ENCODE results near the gene MLXIP. TPM values are rescaled to one million over a fixed set of nuclear protein-coding genes. Genes with fewer than 3 reads are reported as not detected.

The MLXIP gene
- total RNA-seq, 1 donor from 2014 or later = 33.7 TPM

DNA sequence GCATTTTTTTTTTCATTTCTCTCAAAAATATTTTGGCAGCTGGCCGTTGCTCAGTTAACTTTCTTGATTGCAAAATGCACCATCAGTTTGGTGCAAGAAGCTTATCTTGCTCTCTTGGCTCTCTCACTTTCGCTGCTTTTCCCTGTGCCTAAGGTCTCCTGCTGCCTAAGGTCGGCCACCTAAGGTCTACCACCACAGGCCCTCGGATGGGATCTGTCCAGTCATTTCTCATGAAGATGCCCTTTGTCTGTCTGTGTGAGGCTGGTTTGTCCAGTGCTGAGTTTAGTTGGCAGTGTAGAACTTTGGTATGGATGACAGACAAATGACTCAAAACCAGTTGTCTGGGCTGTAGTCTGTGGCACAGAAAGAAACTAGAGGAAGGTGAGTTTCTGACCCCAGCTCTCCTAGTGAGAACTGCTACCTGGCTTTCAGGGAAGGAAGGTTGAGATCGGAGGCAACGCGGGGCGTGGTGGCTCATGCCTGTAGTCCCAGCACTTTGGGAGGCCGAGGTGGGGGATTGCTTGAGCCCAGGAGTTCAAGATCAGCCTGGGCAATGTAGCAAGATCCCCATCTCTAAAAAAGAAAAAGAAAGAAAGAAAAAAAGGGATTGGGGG, 2.6 kb downstream of the MLXIP start:
- ChIA-PET POLR2A (interaction anchor here (0.5 to 2.7 kb wide), 13 partner anchors 10 to 694 kb away, joined by 3 to 12 read pairs (median 6); partner anchors contain the start of genes BCL7A and PSMD9), CTCF (interaction anchor here (0.9 to 3.0 kb wide), 5 partner anchors 26 to 163 kb away, joined by 4 to 13 read pairs (median 5); partner anchors contain the start of gene CFAP251)
- Mint-ChIP-seq H3K4me3 (peak overlapping the region; percentile 59), H3K4me1 (peaks cover 76% of the 10 kb centered on the region), H3K27me3 (no peaks in the 10 kb centered on the region), H3K9me3 (no peaks in the 10 kb centered on the region), H3K27ac (peak overlapping the region; percentile 74), H3K36me3 (ENCODE audit: low read depth) (peaks cover 22% of the 10 kb centered on the region)
- TF ChIP-seq, protein P1, sequence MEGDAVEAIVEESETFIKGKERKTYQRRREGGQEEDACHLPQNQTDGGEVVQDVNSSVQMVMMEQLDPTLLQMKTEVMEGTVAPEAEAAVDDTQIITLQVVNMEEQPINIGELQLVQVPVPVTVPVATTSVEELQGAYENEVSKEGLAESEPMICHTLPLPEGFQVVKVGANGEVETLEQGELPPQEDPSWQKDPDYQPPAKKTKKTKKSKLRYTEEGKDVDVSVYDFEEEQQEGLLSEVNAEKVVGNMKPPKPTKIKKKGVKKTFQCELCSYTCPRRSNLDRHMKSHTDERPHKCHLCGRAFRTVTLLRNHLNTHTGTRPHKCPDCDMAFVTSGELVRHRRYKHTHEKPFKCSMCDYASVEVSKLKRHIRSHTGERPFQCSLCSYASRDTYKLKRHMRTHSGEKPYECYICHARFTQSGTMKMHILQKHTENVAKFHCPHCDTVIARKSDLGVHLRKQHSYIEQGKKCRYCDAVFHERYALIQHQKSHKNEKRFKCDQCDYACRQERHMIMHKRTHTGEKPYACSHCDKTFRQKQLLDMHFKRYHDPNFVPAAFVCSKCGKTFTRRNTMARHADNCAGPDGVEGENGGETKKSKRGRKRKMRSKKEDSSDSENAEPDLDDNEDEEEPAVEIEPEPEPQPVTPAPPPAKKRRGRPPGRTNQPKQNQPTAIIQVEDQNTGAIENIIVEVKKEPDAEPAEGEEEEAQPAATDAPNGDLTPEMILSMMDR (IDR thresholded peaks at IDR 0.05) = no peak
- DNase-seq = no peak
- no peak for ATAC-seq (ENCODE audit: low read depth)
- intact Hi-C loops (cut with micrococcal nuclease) = loop anchor here (2.0 to 5.0 kb wide), 2 partner anchors 20 to 1151 kb away; partner anchors contain the start of genes MPHOSPH9 and MTRFR

DNA sequence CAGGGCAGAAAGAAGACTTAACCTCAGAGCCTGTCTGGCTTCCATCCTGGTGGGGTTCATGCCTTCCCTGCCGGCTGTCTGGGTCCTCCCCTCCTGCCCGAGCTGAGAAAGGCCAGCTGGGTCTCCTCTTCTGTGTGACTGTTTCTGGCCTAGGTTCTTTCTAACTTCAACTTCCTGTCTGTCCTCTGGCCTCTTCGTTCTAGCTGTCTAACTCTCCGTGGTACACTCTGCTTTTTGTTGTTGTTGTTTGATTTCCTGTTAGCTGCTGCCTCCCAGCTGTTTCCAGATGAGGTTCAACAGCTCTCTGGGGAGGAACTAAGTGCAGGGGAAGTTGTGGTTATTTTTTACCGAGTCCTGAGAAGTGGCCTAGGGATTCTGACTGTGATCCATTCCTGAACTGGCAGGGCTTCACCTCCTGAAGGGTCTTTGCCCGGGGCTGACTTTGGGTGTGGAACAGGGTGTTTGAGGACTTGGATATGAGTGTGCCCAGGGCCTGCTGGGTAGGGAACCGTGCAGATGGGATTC, 3.2 kb downstream of the MLXIP start:
- peak; percentile 14 for ATAC-seq (ENCODE audit: low read depth)
- CTCF ChIA-PET = interaction anchor here (0.9 to 3.0 kb wide), 4 partner anchors 26 to 163 kb away, joined by 3 to 13 read pairs (median 8); partner anchors contain the start of gene CFAP251
- H3K27ac Mint-ChIP-seq = peak overlapping the region; percentile 74

DNA sequence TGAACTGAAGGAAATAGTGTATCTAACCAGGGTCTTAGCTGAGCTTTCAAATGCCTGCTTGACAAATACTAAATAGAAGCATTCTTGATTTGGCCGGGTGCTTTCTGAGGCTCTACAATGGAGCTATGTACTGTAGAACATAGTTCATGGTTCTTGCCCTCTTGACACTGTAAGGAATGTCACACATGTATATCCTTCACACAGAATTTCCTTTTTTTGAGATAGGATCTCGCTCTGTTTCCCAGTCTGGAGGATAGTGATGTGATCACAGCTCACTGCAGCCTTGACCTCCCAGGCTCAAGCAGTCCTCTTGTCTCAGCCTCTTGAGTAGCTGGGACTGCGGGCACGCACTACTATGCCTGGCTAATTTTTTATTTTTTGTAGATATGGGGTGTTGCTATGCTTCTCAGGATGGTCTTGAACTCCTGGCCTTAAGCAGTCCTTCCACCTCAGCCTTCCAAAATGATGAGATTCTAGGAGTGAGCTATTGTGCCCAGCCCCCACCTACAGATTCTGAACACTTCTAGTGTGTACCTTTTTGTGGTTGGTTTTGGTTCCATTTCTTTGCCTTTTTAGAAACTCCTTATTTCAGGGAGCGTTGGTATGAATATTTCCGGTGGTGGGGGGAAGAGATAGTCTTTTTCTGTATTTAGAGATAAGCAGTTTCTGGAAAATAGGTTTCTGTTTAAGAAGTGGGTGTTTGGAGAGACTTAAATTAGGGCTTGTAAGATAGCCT, 4.2 kb downstream of the MLXIP start:
- no peak for DNase-seq
- ATAC-seq (ENCODE audit: low read depth) = no peak
- TF ChIP-seq, protein P1 (IDR thresholded peaks at IDR 0.05) = no peak
- Mint-ChIP-seq H3K4me1 (peaks cover 77% of the 10 kb centered on the region), H3K27ac (peak overlapping the region; percentile 74), H3K27me3 (no peaks in the 10 kb centered on the region), H3K9me3 (no peaks in the 10 kb centered on the region), H3K4me3 (peak overlapping the region; percentile 33), H3K36me3 (ENCODE audit: low read depth) (peaks cover 36% of the 10 kb centered on the region)
- ChIA-PET POLR2A (interaction anchor here (0.5 to 2.7 kb wide), 7 partner anchors 15 to 731 kb away, joined by 3 to 7 read pairs (median 4); partner anchors contain the start of gene ANAPC5), CTCF (interaction anchor here (0.9 to 3.0 kb wide), 4 partner anchors 25 to 164 kb away, joined by 3 to 13 read pairs (median 8); partner anchors contain the start of gene CFAP251)
- intact Hi-C loops (cut with micrococcal nuclease) = loop anchor here (5.0 kb wide), 1 partner anchor 1150 kb away; the partner anchor contains the start of genes MPHOSPH9 and MTRFR

More for the DNA sequence above, 3.2 kb downstream of the MLXIP start:
- POLR2A ChIA-PET = interaction anchor here (0.5 to 2.7 kb wide), 10 partner anchors 9 to 693 kb away, joined by 3 to 12 read pairs (median 6); no protein-coding TSS in a partner anchor
- intact Hi-C loops (cut with micrococcal nuclease) = loop anchor here (2.0 to 5.0 kb wide), 2 partner anchors 19 to 1151 kb away; partner anchors contain the start of genes MPHOSPH9 and MTRFR
- H3K9me3 Mint-ChIP-seq = no peaks in the 10 kb centered on the region
- H3K36me3 Mint-ChIP-seq (ENCODE audit: low read depth) = peaks cover 27% of the 10 kb centered on the region
- H3K27me3 Mint-ChIP-seq = no peaks in the 10 kb centered on the region
- DNase-seq = no peak
- TF ChIP-seq, protein P1 (IDR thresholded peaks at IDR 0.05) = no peak
- H3K4me3 Mint-ChIP-seq = peak overlapping the region; percentile 59
- H3K4me1 Mint-ChIP-seq = peaks cover 77% of the 10 kb centered on the region

DNA sequence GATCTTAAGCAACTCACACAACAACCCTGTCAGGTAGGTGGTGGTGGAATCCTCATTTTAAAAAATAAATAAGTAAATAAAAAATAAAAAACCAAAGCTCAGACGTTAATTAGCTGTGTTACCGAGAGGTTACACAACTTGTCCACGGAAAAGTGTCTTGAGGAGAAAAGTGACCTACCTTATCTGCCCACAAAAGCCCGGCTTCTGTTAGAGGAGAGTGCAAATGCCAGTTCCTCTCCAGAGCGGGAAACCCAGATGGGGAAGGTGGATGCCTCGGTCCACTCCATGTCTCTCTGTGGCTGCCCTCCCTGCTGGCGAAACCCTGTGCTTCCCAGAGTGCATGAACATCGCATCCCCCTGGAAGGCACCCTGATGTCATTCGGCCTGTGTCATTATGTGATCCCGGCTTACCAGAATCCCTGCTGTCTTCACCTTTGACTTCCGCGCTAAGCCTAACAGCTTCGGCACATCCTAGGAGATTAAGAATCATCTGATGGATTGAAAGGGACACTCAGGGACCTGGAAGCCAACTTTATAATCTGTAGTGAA, 6.4 kb downstream of the MLXIP start:
- Mint-ChIP-seq H3K27ac (no peak overlapping the region), H3K4me1 (peaks cover 84% of the 10 kb centered on the region), H3K9me3 (no peaks in the 10 kb centered on the region), H3K4me3 (no peak overlapping the region), H3K36me3 (ENCODE audit: low read depth) (peaks cover 46% of the 10 kb centered on the region), H3K27me3 (no peaks in the 10 kb centered on the region)
- no peak for ATAC-seq (ENCODE audit: low read depth)
- POLR2A ChIA-PET = interaction anchor here (0.7 to 1.5 kb wide), 3 partner anchors 11 to 83 kb away, joined by 3 to 8 read pairs (median 6); no protein-coding TSS in a partner anchor
- TF ChIP-seq, protein P1 (IDR thresholded peaks at IDR 0.05) = no peak
- CTCF ChIA-PET = interaction anchor here (0.7 kb wide), 1 partner anchor 31 kb away, joined by 3 read pairs; no protein-coding TSS in a partner anchor
- no peak for DNase-seq
- intact Hi-C loops (cut with micrococcal nuclease) = loop anchor here (5.0 kb wide), 1 partner anchor 1147 kb away; the partner anchor contains the start of genes MPHOSPH9 and MTRFR

Measured in activated B cell treated with CpG ODN at 0.5 μM for 24 hours (primary cell).